BLaER1 (cell line): ENCODE results near the gene ILKAP.
A peak's percentile ranks its signal among the peaks of the same experiment; 100 is the strongest.

ENCODE experiments used
- H3K27ac ChIP-seq: shearing (Covaris generic); formaldehyde crosslinking; 2 replicates; pipeline ENCODE4 v1.8.1; 2022
- H3K27me3 ChIP-seq: shearing (Covaris generic); formaldehyde crosslinking; 2 replicates; pipeline ENCODE4 v1.8.1; 2022
- H3K36me3 ChIP-seq: shearing (Covaris generic); formaldehyde crosslinking; 2 replicates; pipeline ENCODE4 v1.8.1; 2022
- H3K4me1 ChIP-seq: shearing (Covaris generic); formaldehyde crosslinking; 2 replicates; pipeline ENCODE4 v1.8.1; 2022
- H3K4me2 ChIP-seq: shearing (Covaris generic); formaldehyde crosslinking; 2 replicates; pipeline ENCODE4 v1.8.1; 2022
- H3K4me3 ChIP-seq: shearing (Covaris generic); formaldehyde crosslinking; 2 replicates; pipeline ENCODE4 v1.8.1; 2022
- H3K9ac ChIP-seq: shearing (Covaris generic); formaldehyde crosslinking; 2 replicates; pipeline ENCODE4 v1.8.1; 2022
- H3K9me3 ChIP-seq: shearing (Covaris generic); formaldehyde crosslinking; 2 replicates; pipeline ENCODE4 v1.8.1; 2022
- H4K20me1 ChIP-seq: shearing (Covaris generic); formaldehyde crosslinking; 2 replicates; pipeline ENCODE4 v1.8.1; 2022
- Cebpa-rat ChIP-seq: shearing (Covaris generic); IDR thresholded peaks from 2 replicates; pipeline ENCODE4 v1.8.1; 2022

Gene ILKAP

GRCh38 chr2:238243496-238244076 is 40.1 kb upstream of the ILKAP start:
- Histone ChIP-seq H3K4me2 (peak overlapping the region; percentile 98), H3K4me1 (peaks cover 81% of the 10 kb centered on the region), H3K36me3 (peaks cover 37% of the 10 kb centered on the region), H3K27me3 (no peaks in the 10 kb centered on the region), H3K27ac (peak overlapping the region; percentile 67), H3K4me3 (no peak overlapping the region), H4K20me1 (peaks cover 5% of the 10 kb centered on the region), H3K9me3 (no peaks in the 10 kb centered on the region), H3K9ac (peak overlapping the region; percentile 34; the same call in 1 of the 2 replicates)
- no peak for TF ChIP-seq Cebpa-rat

GRCh38 chr2:238242731-238243495 is 39.4 kb upstream of the ILKAP start:
- TF ChIP-seq Cebpa-rat = no peak
- peak overlapping the region; percentile 98 for H3K4me2 ChIP-seq
- H4K20me1 ChIP-seq = peaks cover 12% of the 10 kb centered on the region
- H3K36me3 ChIP-seq = peaks cover 33% of the 10 kb centered on the region
- no peaks in the 10 kb centered on the region for H3K9me3 ChIP-seq
- H3K9ac ChIP-seq = peak overlapping the region; percentile 34; the same call in 1 of the 2 replicates
- no peaks in the 10 kb centered on the region for H3K27me3 ChIP-seq
- peak overlapping the region; percentile 67 for H3K27ac ChIP-seq
- peaks cover 81% of the 10 kb centered on the region for H3K4me1 ChIP-seq
- H3K4me3 ChIP-seq = 0 out of 2 replicates have a peak overlapping the region, but pooled peaks have one; percentile 29

- H3K4me3 ChIP-seq = no peak overlapping the region
- H3K27ac ChIP-seq = peak overlapping the region; percentile 96
- peaks cover 24% of the 10 kb centered on the region for H3K36me3 ChIP-seq
- peaks cover 81% of the 10 kb centered on the region for H3K4me1 ChIP-seq
- no peaks in the 10 kb centered on the region for H3K27me3 ChIP-seq
- H3K9me3 ChIP-seq = no peaks in the 10 kb centered on the region
- H3K4me2 ChIP-seq = peak overlapping the region; percentile 98
- H3K9ac ChIP-seq = no peak overlapping the region
- no peak for TF ChIP-seq Cebpa-rat
- peaks cover 21% of the 10 kb centered on the region for H4K20me1 ChIP-seq
Observed at GRCh38 chr2:238241970-238242369, 38.5 kb upstream of the ILKAP start.

- H3K4me2 ChIP-seq = peak overlapping the region; percentile 98
- H3K9ac ChIP-seq = peak overlapping the region; percentile 86
- peak overlapping the region; percentile 89 for H3K4me3 ChIP-seq
- peaks cover 88% of the 10 kb centered on the region for H3K4me1 ChIP-seq
- peaks cover 23% of the 10 kb centered on the region for H4K20me1 ChIP-seq
- H3K27me3 ChIP-seq = no peaks in the 10 kb centered on the region
- H3K9me3 ChIP-seq = no peaks in the 10 kb centered on the region
- peak overlapping the region; percentile 96 for H3K27ac ChIP-seq
- no peak for TF ChIP-seq Cebpa-rat
- peaks cover 15% of the 10 kb centered on the region for H3K36me3 ChIP-seq
Observed at GRCh38 chr2:238240757-238241711, 37.5 kb upstream of the ILKAP start.

GRCh38 chr2:238239863-238240756 is 36.6 kb upstream of the ILKAP start, which contains the start of gene HES6:
HES6 (minus strand) TSS chr2:238240038; CDS start chr2:238239905, 133 bp downstream.
- H3K27me3 ChIP-seq = no peaks in the 10 kb centered on the region
- H3K36me3 ChIP-seq = peaks cover 5% of the 10 kb centered on the region; the same call in 1 of the 2 replicates
- H3K4me2 ChIP-seq = peak within 1 kb of the TSS; percentile 98
- peak within 1 kb of the TSS; percentile 96 for H3K27ac ChIP-seq
- H4K20me1 ChIP-seq = peaks cover 23% of the 10 kb centered on the region
- no peak for TF ChIP-seq Cebpa-rat
- H3K9me3 ChIP-seq = no peaks in the 10 kb centered on the region
- H3K9ac ChIP-seq = peak within 1 kb of the TSS; percentile 91
- peak within 1 kb of the TSS; percentile 89 for H3K4me3 ChIP-seq
- peaks cover 88% of the 10 kb centered on the region for H3K4me1 ChIP-seq

GRCh38 chr2:238239543-238239862 is 36.0 kb upstream of the ILKAP start:
- H3K9ac ChIP-seq = peak overlapping the region; percentile 91
- peaks cover 23% of the 10 kb centered on the region for H4K20me1 ChIP-seq
- no peak for TF ChIP-seq Cebpa-rat
- H3K36me3 ChIP-seq = 0 out of 2 replicates have a peak, but pooled peaks cover under 1% of the 10 kb centered on the region
- peaks cover 88% of the 10 kb centered on the region for H3K4me1 ChIP-seq
- H3K4me2 ChIP-seq = peak overlapping the region; percentile 98
- peak overlapping the region; percentile 91 for H3K27ac ChIP-seq
- no peaks in the 10 kb centered on the region for H3K27me3 ChIP-seq
- H3K9me3 ChIP-seq = no peaks in the 10 kb centered on the region
- H3K4me3 ChIP-seq = peak overlapping the region; percentile 89

GRCh38 chr2:238238766-238239542 is 35.5 kb upstream of the ILKAP start:
- TF ChIP-seq Cebpa-rat = no peak
- peak overlapping the region; percentile 98 for H3K4me2 ChIP-seq
- H3K4me1 ChIP-seq = peaks cover 84% of the 10 kb centered on the region
- H3K4me3 ChIP-seq = peak overlapping the region; percentile 89
- H3K27me3 ChIP-seq = no peaks in the 10 kb centered on the region
- H3K27ac ChIP-seq = peak overlapping the region; percentile 91
- peaks cover 23% of the 10 kb centered on the region for H4K20me1 ChIP-seq
- H3K36me3 ChIP-seq = no peaks in the 10 kb centered on the region
- H3K9me3 ChIP-seq = no peaks in the 10 kb centered on the region
- H3K9ac ChIP-seq = peak overlapping the region; percentile 91

GRCh38 chr2:238238311-238238765 is 34.8 kb upstream of the ILKAP start:
- Histone ChIP-seq H3K27me3 (no peaks in the 10 kb centered on the region), H3K36me3 (no peaks in the 10 kb centered on the region), H3K9me3 (no peaks in the 10 kb centered on the region), H3K27ac (peak overlapping the region; percentile 91), H4K20me1 (peaks cover 23% of the 10 kb centered on the region), H3K9ac (peak overlapping the region; percentile 91; the same call in 1 of the 2 replicates), H3K4me3 (peak overlapping the region; percentile 89), H3K4me1 (peaks cover 77% of the 10 kb centered on the region), H3K4me2 (peak overlapping the region; percentile 98)
- no peak for TF ChIP-seq Cebpa-rat
